ENCODE measurements around the gene WNT4. TPM values are rescaled to one million over a fixed set of nuclear protein-coding genes. Genes with fewer than 3 reads are reported as not detected.

WNT4 gene
- total RNA-seq (1.9 TPM), polyA plus RNA-seq (1.8 TPM)
- long read RNA-seq, donor 1, result 0 reads
- long read RNA-seq, donor 2, partial matches to known transcripts, result 0 of 1 reads
- long read RNA-seq, donor 2, other reads (novel, unspliced or antisense), result 0 of 1 reads
- long read RNA-seq, donor 3, result 0 reads
- long read RNA-seq, donor 4, partial matches to known transcripts, result 0 of 31 reads
- long read RNA-seq, donor 4, other reads (novel, unspliced or antisense), result 30 of 31 reads
- long read RNA-seq, donor 5, partial matches to known transcripts, result 0 of 2 reads
- long read RNA-seq, donor 5, other reads (novel, unspliced or antisense), result 0 of 2 reads
- long read RNA-seq, donor 6, partial matches to known transcripts, result 0 of 1 reads
- long read RNA-seq, donor 6, other reads (novel, unspliced or antisense), result 0 of 1 reads
- long read RNA-seq, donor 7, result 0 reads
- long read RNA-seq, donor 8, result 0 reads
- long read RNA-seq, donor 9, result 0 reads
- long read RNA-seq, donor 10, partial matches to known transcripts, result 0 of 3 reads
- long read RNA-seq, donor 10, other reads (novel, unspliced or antisense), result 0 of 3 reads

DNA sequence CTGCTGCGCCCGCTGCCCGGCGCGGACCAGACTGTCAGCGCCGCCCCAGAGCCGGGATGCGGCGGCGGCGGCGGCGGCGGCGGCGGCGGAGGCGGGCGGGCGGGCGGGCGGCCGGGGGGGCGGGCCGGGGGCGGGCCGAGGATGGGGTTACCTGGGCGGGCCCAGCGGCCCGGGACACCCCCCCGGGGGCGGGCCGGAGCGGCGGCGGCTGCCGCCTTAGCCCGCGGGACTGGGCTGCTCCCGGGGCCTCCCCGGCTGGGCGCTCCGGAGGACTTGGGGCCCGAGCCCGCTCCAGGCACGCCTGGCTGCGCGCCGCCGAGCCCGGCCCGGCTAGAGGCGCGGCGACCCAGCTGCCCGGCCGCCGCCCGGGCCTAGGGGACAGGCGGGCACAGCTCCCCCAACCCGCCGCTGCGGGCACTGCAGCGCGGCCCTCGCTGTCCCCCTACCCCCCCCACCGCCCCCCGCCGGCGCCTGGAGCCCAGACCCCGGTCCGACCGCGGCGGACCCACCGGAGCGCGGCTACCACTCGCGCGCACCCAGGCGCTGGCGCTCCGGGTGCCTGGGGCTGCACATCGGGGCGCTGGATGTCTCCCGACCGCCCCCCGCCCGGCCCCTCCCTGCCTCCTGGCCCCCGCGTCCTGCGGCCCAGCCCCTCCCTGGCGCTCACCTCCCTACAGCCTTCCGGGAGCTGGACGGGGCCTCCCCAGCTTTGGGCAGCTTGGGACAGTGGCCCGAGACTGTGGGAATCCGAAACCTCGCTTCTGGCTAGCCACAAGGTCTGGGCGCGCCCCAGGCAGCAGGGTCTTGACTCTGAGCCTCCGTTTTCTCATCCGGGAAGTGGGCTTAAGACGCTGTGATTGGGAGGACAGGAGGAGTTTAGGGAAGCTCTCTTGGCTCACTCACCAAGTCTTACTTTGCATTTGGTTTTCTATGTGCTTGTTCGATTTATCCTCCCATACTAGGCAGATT, at the start of gene WNT4:
Gene WNT4 (minus strand): TSS at position 33 of the 969 bp plus-strand sequence. CDS start 175 bp downstream, outside the sequence.
- Histone ChIP-seq H3K27ac (ENCODE audit: low read depth in 1 of 2, low read length in 1 of 2) (peak within 1 kb of the TSS in 1 of 2 donors; percentile 8), H3K4me1 (ENCODE audit: control insufficient read depth in 2 of 2, insufficient read depth in 2 of 2, low read length in 2 of 2) (no peaks in the 10 kb centered on the region), H3K36me3 (ENCODE audit: control insufficient read depth in 2 of 2, insufficient read depth in 2 of 2, low read length in 1 of 2) (no peaks in the 10 kb centered on the region), H3K9me3 (ENCODE audit: control insufficient read depth in 2 of 2, insufficient read depth in 1 of 2, low read length in 1 of 2) (no peaks in the 10 kb centered on the region), H3K4me3 (ENCODE audit: low read length in 2 of 2) (peak within 1 kb of the TSS in 1 of 2 donors; percentile 43), H3K27me3 (ENCODE audit: control insufficient read depth in 2 of 2, insufficient read depth in 1 of 2, low read length in 1 of 2) (peaks cover 45 to 71% of the 10 kb centered on the region in 2 donors)
- 4% methylated on average over 106 of the region's 106 CpGs for WGBS
- no peak for DNase-seq (ENCODE audit: low read depth in 6 of 9, low spot score in 9 of 9)

DNA sequence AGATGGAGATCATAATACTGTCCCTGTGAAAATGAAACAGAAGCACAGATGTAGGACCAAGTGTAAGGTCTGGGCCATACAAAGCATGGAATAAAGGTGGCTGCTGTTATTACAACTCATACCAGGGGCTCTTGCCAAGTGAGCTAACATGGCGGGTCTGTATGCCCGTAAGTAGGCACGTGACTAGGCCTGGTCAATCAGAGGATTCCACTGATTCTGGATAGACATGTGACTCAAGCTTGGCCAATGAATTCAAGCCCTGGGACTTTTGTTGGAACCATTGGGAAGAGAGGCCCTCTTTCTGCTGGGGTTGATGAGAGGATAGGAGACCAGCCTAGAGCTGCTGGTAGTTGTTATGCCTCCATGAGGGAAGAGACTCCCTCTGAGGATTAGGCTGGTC, 47.8 kb upstream of the WNT4 start:
- no peaks in the 10 kb centered on the region for H3K4me1 ChIP-seq (ENCODE audit: control insufficient read depth in 2 of 2, insufficient read depth in 2 of 2, low read length in 2 of 2)
- no peaks in the 10 kb centered on the region for H3K36me3 ChIP-seq (ENCODE audit: control insufficient read depth in 2 of 2, insufficient read depth in 2 of 2, low read length in 1 of 2)
- no peaks in the 10 kb centered on the region for H3K27me3 ChIP-seq (ENCODE audit: control insufficient read depth in 2 of 2, insufficient read depth in 1 of 2, low read length in 1 of 2)
- no peaks in the 10 kb centered on the region for H3K9me3 ChIP-seq (ENCODE audit: control insufficient read depth in 2 of 2, insufficient read depth in 1 of 2, low read length in 1 of 2)
- no peak for DNase-seq (ENCODE audit: low read depth in 6 of 9, low spot score in 9 of 9)
- WGBS, result 97% methylated on average over 3 of the region's 3 CpGs
- H3K4me3 ChIP-seq (ENCODE audit: low read length in 2 of 2), result no peak overlapping the region
- H3K27ac ChIP-seq (ENCODE audit: low read depth in 1 of 2, low read length in 1 of 2), result no peak overlapping the region

DNA sequence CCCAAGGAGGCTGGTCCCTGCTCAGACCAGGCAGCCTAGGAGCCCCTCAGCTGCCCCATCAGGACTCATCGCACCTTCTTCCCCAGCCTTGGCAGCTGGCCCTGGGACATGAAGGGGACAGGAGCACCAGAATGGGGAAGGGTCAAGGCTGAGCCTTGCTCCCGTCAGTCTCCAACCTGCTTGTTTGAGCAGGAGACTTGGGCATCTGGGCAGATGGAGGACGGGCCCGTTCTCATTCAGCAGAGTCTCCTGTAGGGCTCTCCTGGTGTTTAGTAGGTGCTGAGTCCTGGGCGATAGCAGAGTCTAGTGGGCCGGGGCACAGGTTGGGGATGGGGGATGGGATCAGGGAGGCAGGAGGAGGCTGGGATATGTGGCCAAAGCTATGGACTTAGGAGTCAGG, 47.4 kb upstream of the WNT4 start:
- Histone ChIP-seq H3K36me3 (ENCODE audit: control insufficient read depth in 2 of 2, insufficient read depth in 2 of 2, low read length in 1 of 2) (no peaks in the 10 kb centered on the region), H3K4me3 (ENCODE audit: low read length in 2 of 2) (no peak overlapping the region), H3K27me3 (ENCODE audit: control insufficient read depth in 2 of 2, insufficient read depth in 1 of 2, low read length in 1 of 2) (peaks cover 0 to 3% of the 10 kb centered on the region in 2 donors), H3K4me1 (ENCODE audit: control insufficient read depth in 2 of 2, insufficient read depth in 2 of 2, low read length in 2 of 2) (no peaks in the 10 kb centered on the region), H3K27ac (ENCODE audit: low read depth in 1 of 2, low read length in 1 of 2) (no peak overlapping the region), H3K9me3 (ENCODE audit: control insufficient read depth in 2 of 2, insufficient read depth in 1 of 2, low read length in 1 of 2) (no peaks in the 10 kb centered on the region)
- 96% methylated on average over 6 of the region's 6 CpGs for WGBS
- no peak for DNase-seq (ENCODE audit: low read depth in 6 of 9, low spot score in 9 of 9)

DNA sequence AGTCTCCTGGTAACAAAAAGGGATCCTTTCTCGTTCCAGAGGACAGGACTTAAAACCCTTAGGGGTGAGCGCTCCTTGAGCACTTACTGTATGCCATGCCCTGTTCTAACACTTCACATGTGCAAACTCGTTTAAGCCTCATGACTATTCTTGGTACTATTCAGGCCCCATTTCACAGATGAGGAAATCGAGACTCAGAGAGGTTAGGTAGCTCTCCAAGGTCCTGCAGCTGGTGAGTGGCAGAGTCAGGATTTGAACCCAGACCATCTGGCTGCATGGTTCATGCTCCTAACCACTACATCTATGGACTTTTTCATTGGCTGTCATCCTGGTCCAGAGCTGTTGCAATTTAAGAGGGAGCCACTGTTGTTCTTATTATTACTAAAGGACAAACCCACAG, 46.7 kb upstream of the WNT4 start:
- H3K4me1 ChIP-seq (ENCODE audit: control insufficient read depth in 2 of 2, insufficient read depth in 2 of 2, low read length in 2 of 2), result no peaks in the 10 kb centered on the region
- H3K9me3 ChIP-seq (ENCODE audit: control insufficient read depth in 2 of 2, insufficient read depth in 1 of 2, low read length in 1 of 2), result no peaks in the 10 kb centered on the region
- WGBS, result 88% methylated on average over 4 of the region's 4 CpGs
- no peak overlapping the region for H3K4me3 ChIP-seq (ENCODE audit: low read length in 2 of 2)
- DNase-seq (ENCODE audit: low read depth in 6 of 9, low spot score in 9 of 9), result no peak
- H3K27me3 ChIP-seq (ENCODE audit: control insufficient read depth in 2 of 2, insufficient read depth in 1 of 2, low read length in 1 of 2), result peaks cover 0 to 8% of the 10 kb centered on the region in 2 donors
- H3K27ac ChIP-seq (ENCODE audit: low read depth in 1 of 2, low read length in 1 of 2), result no peak overlapping the region
- H3K36me3 ChIP-seq (ENCODE audit: control insufficient read depth in 2 of 2, insufficient read depth in 2 of 2, low read length in 1 of 2), result no peaks in the 10 kb centered on the region

DNA sequence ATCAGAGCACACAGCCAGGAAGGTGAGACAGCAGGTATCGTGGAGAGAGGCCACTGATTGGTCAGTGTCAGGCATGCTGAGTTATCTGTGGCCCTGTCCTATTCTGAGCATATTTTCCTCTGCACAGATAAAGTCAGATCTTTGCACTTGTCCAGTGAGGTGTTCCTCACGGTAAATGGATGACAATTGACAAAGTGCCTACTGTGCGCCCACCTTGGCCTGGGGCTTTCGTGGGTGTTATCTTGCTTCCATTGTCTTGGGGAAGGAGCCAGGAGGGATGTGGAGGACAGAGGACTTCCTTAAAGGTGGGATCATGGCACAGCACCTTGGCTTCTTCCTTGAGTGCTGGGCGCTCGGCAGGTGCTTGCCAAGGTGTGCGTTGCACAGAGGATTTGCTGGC, 46.0 kb upstream of the WNT4 start:
- no peak for DNase-seq (ENCODE audit: low read depth in 6 of 9, low spot score in 9 of 9)

DNA sequence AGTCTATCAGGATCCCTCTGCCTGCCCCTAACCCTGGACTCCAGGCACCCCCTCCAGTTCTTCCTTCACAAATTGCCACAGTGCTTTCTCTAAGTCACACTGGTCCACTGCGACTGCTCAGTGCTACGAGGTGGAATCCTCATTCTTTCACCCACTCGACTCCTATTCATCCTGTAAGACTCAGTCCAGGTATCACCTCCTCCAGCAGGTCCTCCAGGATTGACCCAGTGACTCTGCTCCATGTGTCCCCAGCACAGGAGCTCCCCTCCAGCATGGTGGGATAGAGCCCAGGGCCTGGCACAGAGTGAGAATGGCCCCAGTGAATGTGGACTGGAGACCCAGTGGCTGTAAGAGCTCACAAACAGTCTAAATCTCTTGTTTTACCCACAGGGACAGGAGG, 45.5 kb upstream of the WNT4 start:
- no peak for DNase-seq (ENCODE audit: low read depth in 6 of 9, low spot score in 9 of 9)
- Histone ChIP-seq H3K4me3 (ENCODE audit: low read length in 2 of 2) (no peak overlapping the region), H3K9me3 (ENCODE audit: control insufficient read depth in 2 of 2, insufficient read depth in 1 of 2, low read length in 1 of 2) (no peaks in the 10 kb centered on the region), H3K27ac (ENCODE audit: low read depth in 1 of 2, low read length in 1 of 2) (no peak overlapping the region), H3K27me3 (ENCODE audit: control insufficient read depth in 2 of 2, insufficient read depth in 1 of 2, low read length in 1 of 2) (peaks cover 0 to 8% of the 10 kb centered on the region in 2 donors), H3K4me1 (ENCODE audit: control insufficient read depth in 2 of 2, insufficient read depth in 2 of 2, low read length in 2 of 2) (no peaks in the 10 kb centered on the region), H3K36me3 (ENCODE audit: control insufficient read depth in 2 of 2, insufficient read depth in 2 of 2, low read length in 1 of 2) (no peaks in the 10 kb centered on the region)
- 91% methylated on average over 3 of the region's 3 CpGs for WGBS

More for the DNA sequence above, 46.0 kb upstream of the WNT4 start:
- H3K27me3 ChIP-seq (ENCODE audit: control insufficient read depth in 2 of 2, insufficient read depth in 1 of 2, low read length in 1 of 2), result peaks cover 0 to 8% of the 10 kb centered on the region in 2 donors
- H3K4me3 ChIP-seq (ENCODE audit: low read length in 2 of 2), result no peak overlapping the region
- no peaks in the 10 kb centered on the region for H3K4me1 ChIP-seq (ENCODE audit: control insufficient read depth in 2 of 2, insufficient read depth in 2 of 2, low read length in 2 of 2)
- 92% methylated on average over 7 of the region's 7 CpGs for WGBS
- H3K9me3 ChIP-seq (ENCODE audit: control insufficient read depth in 2 of 2, insufficient read depth in 1 of 2, low read length in 1 of 2), result no peaks in the 10 kb centered on the region
- H3K36me3 ChIP-seq (ENCODE audit: control insufficient read depth in 2 of 2, insufficient read depth in 2 of 2, low read length in 1 of 2), result no peaks in the 10 kb centered on the region
- H3K27ac ChIP-seq (ENCODE audit: low read depth in 1 of 2, low read length in 1 of 2), result no peak overlapping the region

DNA sequence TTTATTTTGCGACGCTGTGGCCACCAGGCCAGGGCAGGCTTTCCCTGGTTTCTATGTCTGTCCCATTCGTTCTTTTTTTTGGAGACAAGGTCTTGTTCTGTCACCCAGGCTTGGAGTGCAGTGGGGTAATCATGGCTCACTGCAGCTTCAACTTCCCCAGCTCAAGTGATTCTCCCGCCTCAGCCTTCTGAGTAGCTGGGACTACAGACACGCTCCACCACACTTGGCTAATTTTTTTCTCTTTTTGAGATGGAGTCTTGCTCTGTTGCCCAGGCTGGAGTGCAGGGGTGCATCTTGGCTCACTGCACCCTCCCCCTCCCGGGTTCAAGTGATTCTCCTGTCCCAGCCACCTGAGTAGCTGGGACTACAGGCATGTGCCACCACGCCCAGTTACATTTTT, 43.4 kb upstream of the WNT4 start:
- Histone ChIP-seq H3K27me3 (ENCODE audit: control insufficient read depth in 2 of 2, insufficient read depth in 1 of 2, low read length in 1 of 2) (peaks cover 0 to 24% of the 10 kb centered on the region in 2 donors), H3K36me3 (ENCODE audit: control insufficient read depth in 2 of 2, insufficient read depth in 2 of 2, low read length in 1 of 2) (no peaks in the 10 kb centered on the region), H3K9me3 (ENCODE audit: control insufficient read depth in 2 of 2, insufficient read depth in 1 of 2, low read length in 1 of 2) (no peaks in the 10 kb centered on the region), H3K27ac (ENCODE audit: low read depth in 1 of 2, low read length in 1 of 2) (no peak overlapping the region), H3K4me3 (ENCODE audit: low read length in 2 of 2) (no peak overlapping the region), H3K4me1 (ENCODE audit: control insufficient read depth in 2 of 2, insufficient read depth in 2 of 2, low read length in 2 of 2) (no peaks in the 10 kb centered on the region)
- WGBS, result 90% methylated on average over 7 of the region's 7 CpGs
- DNase-seq (ENCODE audit: low read depth in 6 of 9, low spot score in 9 of 9), result no peak

DNA sequence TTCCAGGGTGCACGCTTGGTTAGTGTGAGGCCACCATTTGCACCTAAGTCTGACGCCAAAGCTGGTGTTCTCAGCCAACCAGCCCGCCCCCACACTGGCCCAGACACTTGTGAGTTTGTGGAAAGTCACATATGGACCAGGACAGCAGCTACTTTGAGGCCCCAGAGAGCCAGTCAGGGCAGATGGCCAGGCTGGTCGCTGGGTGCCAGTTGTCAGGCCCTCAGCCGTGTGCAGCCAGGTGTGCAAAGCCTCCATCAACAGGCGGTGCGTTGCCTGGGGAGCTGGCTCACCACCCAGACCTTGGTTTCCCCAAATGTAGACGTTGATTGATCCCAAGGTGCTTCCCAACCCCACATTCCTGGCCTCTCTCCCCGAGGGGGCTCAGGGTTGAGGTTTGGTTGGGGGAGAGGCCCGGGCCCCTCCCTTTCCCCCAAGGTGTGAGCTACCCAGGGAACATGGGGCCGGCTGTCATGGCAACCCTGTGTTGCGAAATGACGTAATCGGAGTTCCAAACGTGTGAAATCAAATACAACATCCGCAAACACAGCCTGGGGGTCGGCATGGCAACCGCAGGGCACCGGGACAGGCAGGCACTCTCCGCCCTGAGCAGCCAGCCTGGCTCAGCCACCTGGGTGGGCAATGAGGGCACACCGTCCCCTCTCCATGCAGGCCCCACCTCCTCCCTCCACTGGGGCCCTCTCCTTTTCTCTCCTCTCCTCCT, 42.2 kb upstream of the WNT4 start:
- H3K36me3 ChIP-seq (ENCODE audit: control insufficient read depth in 2 of 2, insufficient read depth in 2 of 2, low read length in 1 of 2), result no peaks in the 10 kb centered on the region

More for the DNA sequence above, 42.2 kb upstream of the WNT4 start:
- no peak overlapping the region for H3K4me3 ChIP-seq (ENCODE audit: low read length in 2 of 2)
- 67% methylated on average over 21 of the region's 21 CpGs for WGBS
- no peak overlapping the region for H3K27ac ChIP-seq (ENCODE audit: low read depth in 1 of 2, low read length in 1 of 2)
- no peaks in the 10 kb centered on the region for H3K9me3 ChIP-seq (ENCODE audit: control insufficient read depth in 2 of 2, insufficient read depth in 1 of 2, low read length in 1 of 2)
- H3K4me1 ChIP-seq (ENCODE audit: control insufficient read depth in 2 of 2, insufficient read depth in 2 of 2, low read length in 2 of 2), result no peaks in the 10 kb centered on the region
- H3K27me3 ChIP-seq (ENCODE audit: control insufficient read depth in 2 of 2, insufficient read depth in 1 of 2, low read length in 1 of 2), result peaks cover 0 to 24% of the 10 kb centered on the region in 2 donors
- no peak for DNase-seq (ENCODE audit: low read depth in 6 of 9, low spot score in 9 of 9)
